HepG2 (cell line): ENCODE measurements around the gene ZNF575. TPM values are rescaled to one million over a fixed set of nuclear protein-coding genes. Genes with fewer than 3 reads are reported as not detected.

Experiments used
- FOXA3 ChIP-seq: IDR thresholded peaks from 2 replicates; pipeline ENCODE4 v1.6.1; 2016; ENCODE audit warnings: missing genetic modification reagents, missing compliant biosample characterization
- HNF4A ChIP-seq: sonication (generic); formaldehyde crosslinking; IDR thresholded peaks from 2 replicates; pipeline ENCODE4 v1.4.0; 2020; ENCODE audit warnings: missing genetic modification reagents
- IKZF4 ChIP-seq: sonication (generic); formaldehyde crosslinking; IDR thresholded peaks from 2 replicates; pipeline ENCODE4 v1.5.1; 2020; ENCODE audit warnings: borderline replicate concordance, mild to moderate bottlenecking, low read depth, missing genetic modification reagents; ENCODE audit errors: not compliant biosample characterization
- ZNF891 ChIP-seq: sonication (generic); formaldehyde crosslinking; IDR thresholded peaks from 2 replicates; pipeline ENCODE4 v1.5.0; 2020; ENCODE audit warnings: mild to moderate bottlenecking, missing genetic modification reagents
- polyA plus RNA-seq, 8 experiments: library from polyadenylated mRNA; depleted of rRNA in 3 of 8; stranded (reverse) in 7 of 8; unstranded in 1 of 8; fragments of >200 nt; fragmentation: Illumina TruSeq in 4 of 8; extraction: Trizol in 4 of 8; gene quantifications; 2 replicates each; pipeline versions ENCODE4 v1.2.1 to v1.2.3, GENCODE V29; 2011 to 2016; ENCODE audit warnings: low read depth in 4 of 8, missing spikeins in 1 of 8, mixed read lengths in 1 of 8; ENCODE audit not compliant: insufficient read depth in 1 of 8
- total RNA-seq, 5 experiments: library from RNA; depleted of rRNA; stranded (reverse); fragments of >200 nt; fragmentation: Illumina TruSeq; extraction: Trizol; gene quantifications; 2 replicates each; pipeline ENCODE4 v1.2.3, GENCODE V29; 2016; ENCODE audit warnings: low read depth in 1 of 5
- TF ChIP-seq, protein P1 (sequence below): sonication (generic); formaldehyde crosslinking; IDR thresholded peaks from 2 replicates; pipeline ENCODE4 v1.9.0; 2021; ENCODE audit warnings: missing genetic modification reagents, borderline replicate concordance
- TF ChIP-seq, protein P2 (sequence below), 2 experiments: sonication (generic) in 1 of 2; formaldehyde crosslinking in 1 of 2; IDR thresholded peaks; 2 replicates each; pipeline versions ENCODE4 v1.5.1 to v1.6.1; 2011 to 2020; ENCODE audit warnings: borderline replicate concordance in 1 of 2, low read depth in 1 of 2, low read length in 1 of 2, mild to moderate bottlenecking in 1 of 2, missing genetic modification reagents in 1 of 2, moderate library complexity in 1 of 2
- TF ChIP-seq, protein P3 (sequence below): sonication (generic); formaldehyde crosslinking; IDR thresholded peaks from 2 replicates; pipeline ENCODE4 v1.4.0; 2020; ENCODE audit warnings: missing genetic modification reagents

The ZNF575 gene
- total and polyA plus RNA-seq, 2 of the 13 experiments (the other 11 are each of a cell fraction or from before 2014, with no cell fraction given), result 0.17 to 0.27 TPM

DNA sequence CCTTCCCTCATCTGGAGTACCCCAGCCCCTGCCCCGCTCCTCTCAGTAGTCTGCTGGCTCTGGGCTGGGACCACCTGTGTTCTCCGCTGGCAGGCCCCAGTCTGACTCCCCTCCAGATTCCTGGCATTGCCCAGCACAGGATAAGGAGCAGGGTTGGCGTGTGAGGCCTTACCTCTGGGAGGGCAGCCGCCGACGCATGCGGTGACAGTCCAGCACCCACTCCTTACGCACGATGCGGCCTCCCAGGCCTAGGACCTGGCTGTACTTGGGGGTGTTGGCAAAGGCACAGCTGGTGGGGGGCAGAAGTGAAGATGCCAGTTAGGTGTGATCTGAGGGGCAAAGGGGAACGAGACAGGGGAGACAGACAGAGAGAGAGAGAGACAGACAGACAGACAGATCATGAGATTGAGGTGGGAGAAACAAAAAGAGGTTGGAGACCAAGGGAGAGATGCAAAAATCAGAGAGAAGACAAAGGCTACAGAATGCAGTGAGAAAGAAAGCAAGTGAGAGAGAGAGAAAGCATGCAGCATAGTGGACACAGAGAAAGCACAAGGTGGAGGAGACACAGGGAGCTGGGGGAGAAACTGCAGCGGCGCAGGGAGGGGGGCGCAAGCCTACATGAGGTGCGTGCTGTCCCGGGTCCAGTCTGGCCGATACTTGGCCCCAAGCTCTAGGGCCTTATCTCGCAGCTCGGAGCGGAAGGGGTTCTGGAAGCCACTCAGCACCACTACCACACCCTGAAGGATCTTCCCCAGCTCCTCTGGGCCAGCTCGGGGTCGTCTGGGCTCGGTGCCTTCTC, 18.6 kb downstream of the ZNF575 start (continued):
- no peak for TF ChIP-seq IKZF4 (CRISPR knock-in tag)
- TF ChIP-seq, protein P1, sequence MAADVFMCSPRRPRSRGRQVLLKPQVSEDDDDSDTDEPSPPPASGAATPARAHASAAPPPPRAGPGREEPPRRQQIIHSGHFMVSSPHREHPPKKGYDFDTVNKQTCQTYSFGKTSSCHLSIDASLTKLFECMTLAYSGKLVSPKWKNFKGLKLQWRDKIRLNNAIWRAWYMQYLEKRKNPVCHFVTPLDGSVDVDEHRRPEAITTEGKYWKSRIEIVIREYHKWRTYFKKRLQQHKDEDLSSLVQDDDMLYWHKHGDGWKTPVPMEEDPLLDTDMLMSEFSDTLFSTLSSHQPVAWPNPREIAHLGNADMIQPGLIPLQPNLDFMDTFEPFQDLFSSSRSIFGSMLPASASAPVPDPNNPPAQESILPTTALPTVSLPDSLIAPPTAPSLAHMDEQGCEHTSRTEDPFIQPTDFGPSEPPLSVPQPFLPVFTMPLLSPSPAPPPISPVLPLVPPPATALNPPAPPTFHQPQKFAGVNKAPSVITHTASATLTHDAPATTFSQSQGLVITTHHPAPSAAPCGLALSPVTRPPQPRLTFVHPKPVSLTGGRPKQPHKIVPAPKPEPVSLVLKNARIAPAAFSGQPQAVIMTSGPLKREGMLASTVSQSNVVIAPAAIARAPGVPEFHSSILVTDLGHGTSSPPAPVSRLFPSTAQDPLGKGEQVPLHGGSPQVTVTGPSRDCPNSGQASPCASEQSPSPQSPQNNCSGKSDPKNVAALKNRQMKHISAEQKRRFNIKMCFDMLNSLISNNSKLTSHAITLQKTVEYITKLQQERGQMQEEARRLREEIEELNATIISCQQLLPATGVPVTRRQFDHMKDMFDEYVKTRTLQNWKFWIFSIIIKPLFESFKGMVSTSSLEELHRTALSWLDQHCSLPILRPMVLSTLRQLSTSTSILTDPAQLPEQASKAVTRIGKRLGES (CRISPR knock-in tag), result no peak
- TF ChIP-seq, protein P2, sequence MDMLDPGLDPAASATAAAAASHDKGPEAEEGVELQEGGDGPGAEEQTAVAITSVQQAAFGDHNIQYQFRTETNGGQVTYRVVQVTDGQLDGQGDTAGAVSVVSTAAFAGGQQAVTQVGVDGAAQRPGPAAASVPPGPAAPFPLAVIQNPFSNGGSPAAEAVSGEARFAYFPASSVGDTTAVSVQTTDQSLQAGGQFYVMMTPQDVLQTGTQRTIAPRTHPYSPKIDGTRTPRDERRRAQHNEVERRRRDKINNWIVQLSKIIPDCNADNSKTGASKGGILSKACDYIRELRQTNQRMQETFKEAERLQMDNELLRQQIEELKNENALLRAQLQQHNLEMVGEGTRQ (IDR thresholded peaks at IDR 0.05; ENCODE audit: low read depth, low read length), result no peak
- TF ChIP-seq, protein P2 (CRISPR knock-in tag; IDR thresholded peaks at IDR 0.05; ENCODE audit: borderline replicate concordance), result no peak
- TF ChIP-seq FOXA3, result no peak
- TF ChIP-seq, protein P3, sequence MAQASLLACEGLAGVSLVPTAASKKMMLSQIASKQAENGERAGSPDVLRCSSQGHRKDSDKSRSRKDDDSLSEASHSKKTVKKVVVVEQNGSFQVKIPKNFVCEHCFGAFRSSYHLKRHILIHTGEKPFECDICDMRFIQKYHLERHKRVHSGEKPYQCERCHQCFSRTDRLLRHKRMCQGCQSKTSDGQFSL (CRISPR knock-in tag), result no peak
- no peak for TF ChIP-seq HNF4A (CRISPR knock-in tag)
- TF ChIP-seq ZNF891 (CRISPR knock-in tag), result no peak
